Activated CD4-positive, CD25-positive, alpha-beta regulatory T cell (primary cell): Measurements from ENCODE around the gene C19orf67.
A peak's percentile ranks its signal among the peaks of the same experiment; 100 is the strongest.

Experiments used
- DNase-seq, 4 experiments: peaks; one replicate each; lab custom pipeline; 2025; lab: John Stamatoyannopoulos, UW

C19orf67 gene

GRCh38 chr19:14081797-14082674 lies 3.5 kb downstream of the C19orf67 start:
- no peak for DNase-seq

- DNase-seq = peak; percentile 96 to 98 (median 97)
Observed at GRCh38 chr19:14080887-14081796, 4.4 kb downstream of the C19orf67 start.

GRCh38 chr19:14078411-14078810 lies 7.2 kb downstream of the C19orf67 start:
- no peak for DNase-seq

- DNase-seq = no peak
Observed at GRCh38 chr19:14073925-14074838, 11.4 kb downstream of the C19orf67 start.

GRCh38 chr19:14073261-14073924 lies 12.2 kb downstream of the C19orf67 start:
- DNase-seq = peak; percentile 47 to 76 (median 61)

GRCh38 chr19:14072535-14073260 lies 12.9 kb downstream of the C19orf67 start, which contains the start of gene MISP3:
TSS of gene MISP3 (plus strand) at chr19:14072786. CDS start at chr19:14073310, 524 bp downstream.
- no peak for DNase-seq

- no peak for DNase-seq
Observed at GRCh38 chr19:14070268-14071050, 15.1 kb downstream of the C19orf67 start.

- DNase-seq = no peak
Observed at GRCh38 chr19:14066134-14066533, 19.4 kb downstream of the C19orf67 start.

- no peak for DNase-seq
Observed at GRCh38 chr19:14063105-14063504, 22.5 kb downstream of the C19orf67 start.

GRCh38 chr19:14062558-14062855 lies 23.1 kb downstream of the C19orf67 start:
- no peak for DNase-seq

GRCh38 chr19:14061751-14062557 lies 23.6 kb downstream of the C19orf67 start, which contains the start of gene PALM3:
TSS of gene PALM3 (minus strand) at chr19:14062076. CDS start at chr19:14061980, 96 bp downstream.
- no peak for DNase-seq

- no peak for DNase-seq
Observed at GRCh38 chr19:14061081-14061749, 24.4 kb downstream of the C19orf67 start.

GRCh38 chr19:14059652-14060155 lies 25.9 kb downstream of the C19orf67 start:
- DNase-seq = no peak

- peak in 3 of 4 experiments; percentile 12 to 27 (median 17) for DNase-seq
Observed at GRCh38 chr19:14059093-14059480, 26.5 kb downstream of the C19orf67 start.

GRCh38 chr19:14058182-14059092 lies 27.1 kb downstream of the C19orf67 start:
- no peak for DNase-seq

- DNase-seq = no peak
Observed at GRCh38 chr19:14056741-14057356, 28.7 kb downstream of the C19orf67 start.
